Iris pigment epithelial cell (primary cell): ENCODE data around the gene ZNF770.
"Not testable (repeated sequence)": the region's sequence is repeated elsewhere in the genome, so short reads cannot be mapped to it uniquely, and the experiment has no call there.

Experiments
- DNase-seq: peaks from one replicate; pipeline ENCODE4 v3.0.0-alpha.2; 2011; ENCODE audit warnings: low read depth

ZNF770 gene

GRCh38 chr15:34973512-34973911 is 14.6 kb downstream of the ZNF770 start:
- no peak for DNase-seq

DNA sequence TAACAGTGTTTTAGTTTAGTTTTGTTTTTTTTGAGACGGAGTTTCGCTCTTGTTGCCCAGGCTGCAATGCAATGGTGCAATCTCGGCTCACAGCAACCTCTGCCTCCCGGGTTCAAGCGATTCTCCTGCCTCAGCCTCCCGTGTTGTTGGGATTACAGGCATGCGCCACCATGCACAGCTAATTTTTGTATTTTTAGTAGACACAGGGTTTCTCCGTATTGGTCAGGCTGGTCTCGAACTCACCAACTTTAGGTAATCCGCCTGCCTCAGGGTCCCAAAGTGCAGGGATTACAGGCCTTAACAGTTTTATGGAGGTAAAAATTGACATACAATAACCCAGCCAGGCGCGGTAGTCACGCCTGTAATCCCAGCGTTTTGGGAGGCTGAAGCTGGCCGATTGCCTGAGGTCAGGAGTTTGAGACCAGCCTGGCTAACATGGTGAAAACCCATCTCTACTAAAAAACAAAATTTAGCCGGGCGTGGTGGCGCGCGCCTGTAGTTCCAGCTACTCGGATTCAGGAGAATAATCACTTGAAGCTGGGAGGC is 17.9 kb downstream of the ZNF770 start:
- not testable (repeated sequence) for DNase-seq

DNA sequence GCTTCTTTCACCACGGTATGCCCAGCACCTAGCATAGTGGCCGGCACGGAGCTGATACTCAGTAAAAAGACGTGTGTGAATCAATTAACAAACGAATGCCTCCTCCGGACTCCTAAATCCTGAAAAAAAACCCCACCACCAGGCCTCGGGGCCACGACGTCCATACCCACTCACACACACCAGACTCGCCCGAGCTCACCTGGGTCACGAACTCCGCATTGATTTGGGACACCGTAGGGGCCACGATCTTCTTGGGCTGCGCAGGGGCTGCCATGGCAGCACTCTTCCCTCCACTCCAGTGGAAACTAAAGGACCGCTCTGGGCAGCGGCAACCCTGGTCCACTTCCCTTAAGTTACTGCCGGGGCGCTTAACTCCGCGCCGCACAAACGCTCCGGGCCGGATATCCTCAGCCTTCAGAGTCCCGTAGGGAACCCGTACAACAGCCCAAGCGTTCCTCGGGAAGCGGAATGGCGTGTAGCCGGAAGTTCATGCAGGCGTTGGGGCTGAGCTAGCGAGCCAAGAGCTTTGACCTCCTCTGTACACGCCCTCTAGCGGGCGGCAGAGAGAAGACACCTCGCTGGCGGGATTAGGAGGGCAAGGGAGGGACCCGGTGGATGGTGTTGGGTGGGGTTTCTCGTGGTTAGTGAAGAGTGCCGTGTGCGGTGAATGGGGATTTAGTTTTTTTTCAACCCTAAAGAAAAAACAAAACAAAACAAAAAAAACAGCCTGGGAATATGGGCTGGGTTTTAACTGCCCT is 18.6 kb downstream of the ZNF770 start, which contains the start of gene AQR:
TSS of gene AQR (minus strand) at position 403 of the 758 bp plus-strand sequence. CDS start at position 274, 129 bp downstream.
- peak; percentile 99 for DNase-seq

DNA sequence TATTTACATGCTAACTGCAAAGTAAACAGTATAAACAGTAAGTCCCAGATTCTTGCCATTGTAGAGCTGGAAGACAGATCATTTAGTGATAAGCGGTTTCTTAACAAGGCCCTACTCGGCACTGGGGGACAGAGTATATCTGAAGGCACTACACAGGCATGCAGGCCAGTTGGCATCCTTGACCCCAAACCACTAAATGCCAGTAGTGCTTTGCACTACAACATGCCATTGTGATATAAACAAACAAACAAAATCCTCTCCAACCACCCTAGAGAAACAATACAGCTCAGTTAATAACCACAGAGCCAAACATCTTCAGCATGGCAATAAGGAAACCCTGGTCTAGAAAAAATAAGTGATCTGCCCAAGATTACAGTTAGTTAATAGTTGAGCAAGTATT is 23.8 kb downstream of the ZNF770 start:
- DNase-seq, result no peak

- peak; percentile 22 for DNase-seq
Measured at GRCh38 chr15:34953851-34954250, 34.2 kb downstream of the ZNF770 start.

DNA sequence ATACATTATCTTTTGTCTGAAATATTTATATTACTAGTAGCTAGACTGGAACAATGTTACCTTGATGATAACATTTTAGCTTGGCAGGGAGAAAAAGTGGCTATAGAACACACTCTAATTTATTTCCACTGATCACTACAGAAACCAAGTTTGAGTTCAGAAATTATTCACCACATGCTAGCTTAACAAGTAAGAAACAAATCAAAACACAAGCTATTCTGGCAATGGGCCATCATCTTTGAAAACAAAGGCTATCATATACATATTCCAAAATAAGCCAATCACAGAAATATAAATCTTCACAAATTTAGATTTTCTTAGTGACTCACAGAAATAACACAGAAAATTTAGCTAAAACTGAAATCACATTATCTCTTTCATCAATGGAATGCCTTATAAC is 35.6 kb downstream of the ZNF770 start:
- DNase-seq, result peak; percentile 22

- DNase-seq, result peak; percentile 58
Measured at GRCh38 chr15:34951993-34952392, 36.1 kb downstream of the ZNF770 start.

DNA sequence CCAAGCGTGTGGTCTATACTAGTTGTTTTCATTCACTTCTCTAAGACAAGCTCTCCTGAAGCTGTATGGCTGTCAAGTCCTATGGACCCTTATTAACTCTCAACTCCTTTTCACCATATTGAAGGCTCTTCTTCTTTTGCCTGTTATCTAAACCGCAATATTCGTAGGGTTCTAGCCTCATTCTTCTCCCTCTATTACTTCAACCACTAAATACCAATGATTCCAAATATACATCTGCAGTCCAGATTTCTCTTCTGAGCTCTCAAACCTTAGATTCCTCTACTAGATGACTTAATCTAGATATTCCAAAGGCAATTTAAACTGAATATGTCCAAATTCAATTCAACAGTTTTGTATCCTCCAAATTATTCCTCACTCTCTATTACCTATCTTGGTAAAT is 43.2 kb downstream of the ZNF770 start:
- no peak for DNase-seq

- DNase-seq, result no peak
Measured at GRCh38 chr15:34943711-34944110, 44.4 kb downstream of the ZNF770 start.

DNA sequence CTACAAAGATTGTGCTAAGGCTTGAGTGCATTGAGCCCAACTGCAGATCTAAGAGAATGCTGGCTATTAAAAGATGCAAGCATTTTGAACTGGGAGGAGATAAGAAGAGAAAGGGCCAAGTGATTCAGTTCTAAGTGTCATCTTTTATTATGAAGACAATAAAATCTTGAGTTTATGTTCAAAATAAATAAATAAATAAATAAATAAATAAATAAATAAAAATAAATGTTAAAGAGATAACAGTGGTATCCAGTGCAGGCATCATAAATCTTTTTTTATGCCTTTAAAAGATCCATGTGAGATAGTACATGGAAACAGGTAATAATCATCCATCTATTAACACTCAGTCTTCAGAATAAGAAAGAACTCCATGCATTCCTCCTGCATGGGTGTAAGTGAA is 44.8 kb downstream of the ZNF770 start:
- DNase-seq, result not testable (repeated sequence)

- peak; percentile 89 for DNase-seq
Measured at GRCh38 chr15:34942363-34942762, 45.7 kb downstream of the ZNF770 start.

- DNase-seq, result no peak
Measured at GRCh38 chr15:34941831-34942230, 46.3 kb downstream of the ZNF770 start.

DNA sequence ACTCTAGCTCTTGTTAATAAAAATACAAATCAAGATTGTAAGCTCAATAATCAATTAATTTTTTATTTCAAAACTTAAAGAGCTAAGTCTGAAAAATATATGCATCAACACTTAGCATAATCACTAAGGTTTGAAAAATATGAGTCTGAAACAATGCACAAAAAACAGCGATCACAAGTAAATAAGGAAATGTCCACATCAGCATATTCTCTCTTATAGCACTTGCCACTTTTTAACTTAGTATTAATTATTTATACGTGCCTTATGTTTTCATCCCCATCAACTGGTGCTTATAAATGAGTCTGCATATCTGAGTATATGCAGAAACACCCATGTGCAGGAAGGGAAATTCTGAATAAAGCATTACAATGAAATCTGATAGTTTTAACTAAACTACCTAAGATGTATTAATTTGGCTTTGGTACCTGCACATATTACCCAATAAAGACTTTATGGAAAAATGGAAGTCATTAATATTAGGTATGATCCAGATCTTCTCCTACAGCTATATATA is 46.8 kb downstream of the ZNF770 start:
- DNase-seq, result no peak

GRCh38 chr15:34933432-34933975 is 54.6 kb downstream of the ZNF770 start:
- DNase-seq, result no peak

DNA sequence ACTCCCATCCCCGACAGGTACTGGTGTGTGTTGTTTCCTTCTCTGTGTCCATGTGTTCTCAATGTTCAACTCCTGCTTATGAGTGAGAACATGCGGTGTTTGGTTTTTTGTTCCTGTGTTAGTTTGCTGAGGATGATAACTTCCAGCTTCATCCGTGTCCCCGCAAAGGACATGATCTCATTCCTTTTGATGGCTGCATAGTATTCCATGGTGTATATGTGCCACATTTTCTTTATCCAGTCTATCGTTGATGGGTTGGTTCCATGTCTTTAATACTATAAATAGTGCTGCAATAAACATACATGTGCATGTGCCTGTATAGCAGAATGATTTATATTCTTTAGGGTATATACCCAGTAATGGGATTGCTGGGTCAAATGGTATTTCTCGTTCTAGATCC is 59.7 kb downstream of the ZNF770 start:
- DNase-seq, result not testable (repeated sequence)
